Smooth muscle cell (in vitro differentiated cells): ENCODE data around the gene ZRANB1. TPM values are rescaled to one million over a fixed set of nuclear protein-coding genes. Genes with fewer than 3 reads are reported as not detected.

Experiments
- DNase-seq: peaks from one replicate; lab custom pipeline; 2025; ENCODE audit not compliant: unreplicated experiment; lab: John Stamatoyannopoulos, UW
- H2AFZ ChIP-seq: fragments of 200-600 bp; sonication (generic); 2 replicates; pipeline ENCODE4 v1.6.0; 2016; ENCODE audit warnings: antibody characterized with exemption, low read depth, mild to moderate bottlenecking
- H3F3A ChIP-seq: fragments of 200-600 bp; sonication (generic); 2 replicates; pipeline ENCODE4 v1.6.0; 2017; ENCODE audit warnings: antibody characterized with exemption, low read depth
- H3K27ac ChIP-seq: fragments of 200-600 bp; sonication (generic); 2 replicates; pipeline ENCODE4 v1.5.1; 2016; ENCODE audit warnings: low read depth, mild to moderate bottlenecking
- H3K27me3 ChIP-seq: fragments of 200-600 bp; sonication (generic); 2 replicates; pipeline ENCODE4 v1.6.1; 2016; ENCODE audit warnings: low read depth, mild to moderate bottlenecking
- H3K36me3 ChIP-seq: fragments of 200-600 bp; sonication (generic); 2 replicates; pipeline ENCODE4 v1.5.1; 2016; ENCODE audit warnings: low read depth
- H3K4me1 ChIP-seq: fragments of 200-600 bp; sonication (generic); 2 replicates; pipeline ENCODE4 v1.5.1; 2016; ENCODE audit warnings: low read depth
- H3K4me2 ChIP-seq: fragments of 200-600 bp; sonication (generic); 2 replicates; pipeline ENCODE4 v1.6.0; 2016; ENCODE audit warnings: mild to moderate bottlenecking
- H3K4me3 ChIP-seq: fragments of 200-600 bp; sonication (generic); 2 replicates; pipeline ENCODE4 v1.5.1; 2016; ENCODE audit warnings: mild to moderate bottlenecking
- H3K79me2 ChIP-seq: fragments of 200-600 bp; sonication (generic); 2 replicates; pipeline ENCODE4 v1.6.0; 2016; ENCODE audit warnings: low read depth, mild to moderate bottlenecking
- H3K9ac ChIP-seq: fragments of 200-600 bp; sonication (generic); 2 replicates; pipeline ENCODE4 v1.6.0; 2016; ENCODE audit warnings: low read depth
- H3K9me3 ChIP-seq: fragments of 200-600 bp; sonication (generic); replicated peaks from 2 replicates; pipeline ENCODE4 v1.5.1; 2016; ENCODE audit warnings: low read depth
- H4K20me1 ChIP-seq: fragments of 200-600 bp; sonication (generic); 2 replicates; pipeline ENCODE4 v1.6.0; 2016; ENCODE audit warnings: low read depth
- CTCF ChIP-seq: fragments of 200-600 bp; sonication (generic); IDR thresholded peaks from 2 replicates; pipeline ENCODE4 v1.5.1; 2017; ENCODE audit warnings: borderline replicate concordance, mild to moderate bottlenecking, antibody characterized with exemption; ENCODE audit not compliant: insufficient read depth, poor library complexity, severe bottlenecking
- WGBS: methylation state at CpG from one replicate; pipeline ENCODE4 v1.1.7; 2016; ENCODE audit warnings: low lambda C conversion rate; 5-methylcytosine and 5-hydroxymethylcytosine counted together
- polyA plus RNA-seq: library from polyadenylated mRNA; unstranded; fragments of >200 nt; fragmentation: Nextera tagmentation; extraction: Ambion mirVana; gene quantifications from 2 replicates; pipeline ENCODE4 v1.2.1, GENCODE V29; 2016
- total RNA-seq: library from RNA; depleted of rRNA; stranded (reverse); fragments of >200 nt; gene quantifications from 2 replicates; pipeline ENCODE4 v1.2.3, GENCODE V29; 2014

Gene ZRANB1
- total and polyA plus RNA-seq, 2 experiments from 2014 or later: 7.5 to 24.1 TPM

GRCh38 chr10:124975977-124976514 lies 34.1 kb downstream of the ZRANB1 start:
- H3F3A ChIP-seq: peaks cover 3% of the 10 kb centered on the region
- no peak overlapping the region for H2AFZ ChIP-seq
- no peak overlapping the region for H3K4me3 ChIP-seq
- no peaks in the 10 kb centered on the region for H3K27me3 ChIP-seq
- no peak for DNase-seq
- H3K9me3 ChIP-seq: no peaks in the 10 kb centered on the region
- peaks cover 10% of the 10 kb centered on the region for H3K36me3 ChIP-seq
- WGBS: 94% methylated on average over 5 of the region's 5 CpGs
- H3K4me1 ChIP-seq: no peaks in the 10 kb centered on the region
- no peak for TF ChIP-seq CTCF
- H3K4me2 ChIP-seq: no peak overlapping the region
- H3K27ac ChIP-seq: no peak overlapping the region
- peaks cover 58% of the 10 kb centered on the region for H3K79me2 ChIP-seq
- peaks cover 87% of the 10 kb centered on the region for H4K20me1 ChIP-seq
- H3K9ac ChIP-seq: no peak overlapping the region

GRCh38 chr10:124977161-124977560 lies 35.2 kb downstream of the ZRANB1 start:
- no peak for TF ChIP-seq CTCF
- no peak for DNase-seq
- Histone ChIP-seq H3K9ac (no peak overlapping the region), H4K20me1 (peaks cover 87% of the 10 kb centered on the region), H3K4me1 (no peaks in the 10 kb centered on the region), H3K27ac (no peak overlapping the region), H3F3A (peaks cover 5% of the 10 kb centered on the region), H2AFZ (no peak overlapping the region), H3K4me2 (no peak overlapping the region), H3K4me3 (no peak overlapping the region), H3K36me3 (peaks cover 10% of the 10 kb centered on the region), H3K79me2 (peaks cover 53% of the 10 kb centered on the region), H3K27me3 (no peaks in the 10 kb centered on the region), H3K9me3 (no peaks in the 10 kb centered on the region)
- 99% methylated on average over 3 of the region's 3 CpGs for WGBS

- TF ChIP-seq CTCF: no peak
- H3K4me1 ChIP-seq: no peaks in the 10 kb centered on the region
- H3F3A ChIP-seq: peaks cover 6% of the 10 kb centered on the region
- no peak overlapping the region for H3K4me3 ChIP-seq
- no peak overlapping the region for H3K9ac ChIP-seq
- peaks cover 86% of the 10 kb centered on the region for H4K20me1 ChIP-seq
- H2AFZ ChIP-seq: no peak overlapping the region
- no peaks in the 10 kb centered on the region for H3K27me3 ChIP-seq
- DNase-seq: no peak
- H3K36me3 ChIP-seq: peaks cover 10% of the 10 kb centered on the region
- H3K27ac ChIP-seq: no peak overlapping the region
- H3K4me2 ChIP-seq: no peak overlapping the region
- H3K79me2 ChIP-seq: peaks cover 51% of the 10 kb centered on the region
- WGBS: 86% methylated on average over 4 of the region's 4 CpGs
- H3K9me3 ChIP-seq: no peaks in the 10 kb centered on the region
Observed at GRCh38 chr10:124977648-124978375, 35.9 kb downstream of the ZRANB1 start.

- Histone ChIP-seq H3K36me3 (peaks cover 10% of the 10 kb centered on the region), H4K20me1 (peaks cover 81% of the 10 kb centered on the region), H3K27ac (no peak overlapping the region), H3K4me2 (no peak overlapping the region), H3K9ac (no peak overlapping the region), H3K79me2 (peaks cover 46% of the 10 kb centered on the region), H3K4me1 (no peaks in the 10 kb centered on the region), H2AFZ (no peak overlapping the region), H3F3A (peaks cover 6% of the 10 kb centered on the region), H3K4me3 (no peak overlapping the region), H3K9me3 (no peaks in the 10 kb centered on the region), H3K27me3 (no peaks in the 10 kb centered on the region)
- 98% methylated on average over 5 of the region's 5 CpGs for WGBS
- no peak for DNase-seq
- TF ChIP-seq CTCF: no peak
Observed at GRCh38 chr10:124978376-124978725, 36.4 kb downstream of the ZRANB1 start.
